ENCODE results near the gene CHAC2. TPM values are rescaled to one million over a fixed set of nuclear protein-coding genes. Genes with fewer than 3 reads are reported as not detected.

CHAC2 gene
- total and polyA plus RNA-seq, 2 of the 13 experiments (the other 11 are each of a cell fraction or from before 2014, with no cell fraction given) = 1.7 to 10.7 TPM

- intact Hi-C loops (cut with micrococcal nuclease; ENCODE audit: unreplicated experiment) (no loop called here), in situ Hi-C loops (cut with HindIII; ENCODE audit: extremely low pct_ligation_motif_present, low pct_unique_long_range_greater_than_20kb) (no loop called here)
- no peaks in the 10 kb centered on the region for H3K4me1 ChIP-seq (ENCODE audit: insufficient read depth, low read length)
- CTCF ChIA-PET (ENCODE audit: low intra/inter-chr PET ratio, low total read pairs) = interaction anchor here (0.7 kb wide), 1 partner anchor 9 kb away, joined by 3 read pairs; no protein-coding TSS in a partner anchor
- no peak overlapping the region for H3K4me3 ChIP-seq (replicated peaks in 1 of 3; ENCODE audit: insufficient read depth in 1 of 3, low read depth in 2 of 3, low read length in 3 of 3)
- H3K27ac ChIP-seq (ENCODE audit: extremely low read length, insufficient read depth, low read length) = no peak overlapping the region
- H3K27me3 ChIP-seq (ENCODE audit: control insufficient read depth in 1 of 2, insufficient read depth in 2 of 2, low read length in 2 of 2) = no peaks in the 10 kb centered on the region
- DNase-seq (ENCODE audit: low spot score) = no peak
- ATAC-seq = no peak
- H2AFZ ChIP-seq (ENCODE audit: low read length) = no peak overlapping the region
- no peak overlapping the region for H3K4me2 ChIP-seq (ENCODE audit: low read depth, low read length)
- no peak for FAIRE-seq
- TF ChIP-seq ZSCAN22 (CRISPR knock-in tag; IDR thresholded peaks at IDR 0.05) (no peak), ZNF614 (CRISPR knock-in tag; IDR thresholded peaks at IDR 0.05; ENCODE audit: borderline replicate concordance) (no peak), MEIS2 (CRISPR knock-in tag; IDR thresholded peaks at IDR 0.05) (no peak), HNRNPL (IDR thresholded peaks at IDR 0.05; ENCODE audit: low read depth, low read length) (no peak), UBTF (CRISPR knock-in tag; IDR thresholded peaks at IDR 0.05) (no peak), YEATS4 (CRISPR knock-in tag; IDR thresholded peaks at IDR 0.05; ENCODE audit: borderline replicate concordance) (no peak), GPN1 (CRISPR knock-in tag; IDR thresholded peaks at IDR 0.05; ENCODE audit: borderline replicate concordance) (no peak), SP5 (CRISPR knock-in tag; IDR thresholded peaks at IDR 0.05; ENCODE audit: borderline replicate concordance, low read depth) (no peak), ETS1 (CRISPR knock-in tag; IDR thresholded peaks at IDR 0.05) (no peak), FLYWCH1 (CRISPR knock-in tag; IDR thresholded peaks at IDR 0.05) (no peak), ZSCAN29 (CRISPR knock-in tag; conservative IDR thresholded peaks at IDR 0.05) (no peak), ZNF362 (CRISPR knock-in tag; IDR thresholded peaks at IDR 0.05; ENCODE audit: borderline replicate concordance) (no peak)
- no TSS peak for BruUV-seq (replicated peaks)
- H3K36me3 ChIP-seq (replicated peaks in 1 of 2; ENCODE audit: control insufficient read depth in 1 of 2, insufficient read depth in 2 of 2, low read length in 2 of 2) = peaks cover 25 to 92% of the 10 kb centered on the region in 2 experiments
- no peak overlapping the region for H3K9ac ChIP-seq (ENCODE audit: insufficient read depth, low read depth, low read length)
- POLR2A ChIA-PET = interaction anchor here (0.7 kb wide), 1 partner anchor 83 kb away, joined by 3 read pairs; no protein-coding TSS in a partner anchor
- no peaks in the 10 kb centered on the region for H3K79me2 ChIP-seq (ENCODE audit: insufficient read depth, low read length)
- no peaks in the 10 kb centered on the region for H4K20me1 ChIP-seq (ENCODE audit: insufficient read depth, low read length)
- no peaks in the 10 kb centered on the region for H3K9me3 ChIP-seq (ENCODE audit: low read length)
- 98% methylated on average over 7 of the region's 7 CpGs for WGBS (ENCODE audit: low lambda C conversion rate)
Observed at GRCh38 chr2:53802617-53803151, 35.1 kb downstream of the CHAC2 start.
